ENCODE results near the gene BMPR1A.
A peak's percentile ranks its signal among the peaks of the same experiment; 100 is the strongest.

Gene BMPR1A

DNA sequence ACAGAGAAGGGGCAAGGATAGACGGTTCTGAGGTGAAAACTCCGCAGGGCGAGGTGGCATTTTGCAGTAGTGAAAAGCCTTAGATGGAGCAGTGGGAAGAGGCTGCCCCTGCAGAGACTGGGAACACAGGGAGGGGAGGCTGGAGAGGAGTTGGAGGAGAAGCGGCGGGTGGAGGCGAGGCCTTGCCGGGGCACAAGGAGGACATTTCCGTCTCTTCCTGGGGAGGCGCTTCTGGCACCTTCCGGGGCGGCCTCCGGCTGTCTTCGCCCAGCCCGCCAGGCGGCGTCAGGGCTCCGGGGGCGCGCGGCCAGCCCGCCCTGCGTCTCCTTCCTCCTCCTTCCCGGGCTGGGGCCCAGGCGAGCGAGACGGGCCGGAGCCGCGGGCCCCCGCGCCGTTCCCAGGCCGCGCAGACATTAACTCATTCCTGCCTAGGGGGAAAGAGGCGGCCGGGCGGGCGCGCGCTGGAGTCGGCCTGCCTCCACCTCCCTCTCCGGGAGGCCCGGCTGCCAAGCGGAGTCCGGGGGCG lies 45.4 kb upstream of the BMPR1A start:
- in situ Hi-C loops (cut with MboI; ENCODE audit: low pct_unique_long_range_greater_than_20kb, low sequenced_read_pairs, unreplicated experiment) = loop anchor here (5.0 to 10.0 kb wide), 2 partner anchors 54 to 181 kb away; no protein-coding TSS in a partner anchor
- TF ChIP-seq, protein P1, sequence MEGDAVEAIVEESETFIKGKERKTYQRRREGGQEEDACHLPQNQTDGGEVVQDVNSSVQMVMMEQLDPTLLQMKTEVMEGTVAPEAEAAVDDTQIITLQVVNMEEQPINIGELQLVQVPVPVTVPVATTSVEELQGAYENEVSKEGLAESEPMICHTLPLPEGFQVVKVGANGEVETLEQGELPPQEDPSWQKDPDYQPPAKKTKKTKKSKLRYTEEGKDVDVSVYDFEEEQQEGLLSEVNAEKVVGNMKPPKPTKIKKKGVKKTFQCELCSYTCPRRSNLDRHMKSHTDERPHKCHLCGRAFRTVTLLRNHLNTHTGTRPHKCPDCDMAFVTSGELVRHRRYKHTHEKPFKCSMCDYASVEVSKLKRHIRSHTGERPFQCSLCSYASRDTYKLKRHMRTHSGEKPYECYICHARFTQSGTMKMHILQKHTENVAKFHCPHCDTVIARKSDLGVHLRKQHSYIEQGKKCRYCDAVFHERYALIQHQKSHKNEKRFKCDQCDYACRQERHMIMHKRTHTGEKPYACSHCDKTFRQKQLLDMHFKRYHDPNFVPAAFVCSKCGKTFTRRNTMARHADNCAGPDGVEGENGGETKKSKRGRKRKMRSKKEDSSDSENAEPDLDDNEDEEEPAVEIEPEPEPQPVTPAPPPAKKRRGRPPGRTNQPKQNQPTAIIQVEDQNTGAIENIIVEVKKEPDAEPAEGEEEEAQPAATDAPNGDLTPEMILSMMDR (IDR thresholded peaks at IDR 0.05; ENCODE audit: extremely low read depth, insufficient read depth, missing control alignments) = peak; percentile 94
- peak; percentile 96 for DNase-seq (ENCODE audit: low spot score)

DNA sequence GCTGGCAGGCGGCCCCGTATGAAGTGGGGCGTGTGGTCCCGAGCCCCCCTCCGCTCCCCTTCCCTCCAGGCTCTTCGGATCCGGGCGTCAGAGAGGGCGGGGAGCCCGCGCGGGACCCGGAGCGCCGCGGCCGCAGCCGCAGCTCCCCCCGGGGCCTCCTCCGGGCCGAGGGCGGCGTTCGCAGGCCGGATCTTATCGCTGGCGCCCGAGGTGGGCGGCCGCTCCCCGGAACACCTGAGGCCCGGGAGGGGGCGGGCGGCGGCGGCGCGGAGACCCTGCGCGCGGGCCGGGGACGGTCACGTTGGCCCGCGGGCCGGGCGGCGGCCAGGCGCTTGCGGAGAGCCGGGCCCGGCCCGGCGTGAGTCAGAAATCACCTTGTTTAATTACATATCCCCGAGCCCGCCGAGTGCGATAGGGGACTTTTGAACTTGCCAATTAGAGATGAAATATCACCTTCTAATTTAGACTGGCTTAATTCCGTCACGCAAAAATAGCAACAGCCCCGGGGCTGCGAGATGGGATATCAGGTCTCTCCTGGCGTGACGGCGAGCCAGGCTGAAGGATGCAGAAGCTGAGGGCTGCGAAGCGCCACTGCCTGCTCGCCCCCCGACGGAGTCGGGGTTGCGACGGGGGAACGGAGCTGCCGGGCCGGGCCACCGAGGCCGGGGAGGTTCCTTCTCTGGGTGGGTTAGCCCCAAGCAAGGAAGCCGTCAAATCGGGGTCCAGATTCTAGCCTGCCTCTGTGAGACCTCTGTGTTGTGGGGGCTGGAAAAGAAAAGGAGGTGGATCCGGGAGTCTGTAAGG lies 44.7 kb upstream of the BMPR1A start:
- in situ Hi-C loops (cut with MboI; ENCODE audit: low pct_unique_long_range_greater_than_20kb, low sequenced_read_pairs, unreplicated experiment) = loop anchor here (5.0 to 10.0 kb wide), 2 partner anchors 53 to 181 kb away; no protein-coding TSS in a partner anchor
- TF ChIP-seq, protein P1 (IDR thresholded peaks at IDR 0.05; ENCODE audit: extremely low read depth, insufficient read depth, missing control alignments) = no peak
- DNase-seq (ENCODE audit: low spot score) = peak; percentile 89

DNA sequence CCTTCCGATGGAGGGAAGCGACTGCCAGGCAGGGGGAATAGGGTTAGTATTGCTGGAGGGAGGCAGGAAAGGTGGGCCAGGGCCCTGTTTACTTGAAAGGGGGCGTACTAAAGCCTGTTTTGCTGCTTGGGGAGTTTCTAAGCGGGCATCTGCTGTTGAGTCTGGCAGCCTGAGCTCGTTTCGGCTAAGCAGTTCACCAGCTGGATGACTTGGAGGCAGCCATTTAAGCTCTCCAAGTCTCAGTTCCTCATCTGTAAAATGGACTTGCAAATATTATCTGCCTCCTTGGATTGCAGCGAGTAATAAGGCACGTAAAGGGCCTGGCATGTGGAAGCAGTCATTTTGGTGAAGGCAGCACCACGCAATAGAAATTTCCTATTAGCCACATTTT lies 44.1 kb upstream of the BMPR1A start:
- TF ChIP-seq, protein P1 (IDR thresholded peaks at IDR 0.05; ENCODE audit: extremely low read depth, insufficient read depth, missing control alignments) = no peak
- DNase-seq (ENCODE audit: low spot score) = peak; percentile 88
- in situ Hi-C loops (cut with MboI; ENCODE audit: low pct_unique_long_range_greater_than_20kb, low sequenced_read_pairs, unreplicated experiment) = loop anchor here (5.0 to 10.0 kb wide), 2 partner anchors 52 to 180 kb away; no protein-coding TSS in a partner anchor

DNA sequence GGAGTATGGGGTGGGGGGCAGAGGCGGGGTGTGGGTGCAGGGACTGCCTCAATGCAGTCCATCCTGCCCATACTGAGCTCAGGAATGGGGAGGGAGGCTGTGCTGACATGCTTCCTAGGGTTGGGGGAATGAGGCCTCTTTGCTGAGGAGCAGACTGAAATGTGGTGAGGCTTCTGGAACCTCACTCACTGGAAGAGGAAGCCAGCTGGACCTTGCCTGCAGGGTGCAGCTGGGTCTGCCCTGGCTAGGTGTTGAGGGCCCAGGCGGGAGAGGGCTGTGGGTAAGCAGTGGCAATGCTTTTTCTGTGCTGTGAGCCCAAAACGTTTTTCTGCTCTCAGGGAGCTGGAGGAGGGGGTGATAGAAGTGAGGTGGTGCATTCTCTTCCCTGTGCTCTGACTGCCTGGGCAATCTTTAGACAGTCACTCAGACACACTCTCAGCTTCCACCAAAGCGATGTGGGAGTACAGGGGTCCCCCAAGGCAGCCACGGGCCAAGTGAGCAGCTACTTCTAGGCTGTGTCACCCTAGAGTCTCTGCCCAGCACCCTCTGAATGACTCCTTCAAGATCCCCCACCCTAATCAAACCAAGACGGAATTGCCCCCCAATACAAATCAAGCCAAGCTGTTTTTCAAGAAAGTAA lies 41.1 kb upstream of the BMPR1A start:
- DNase-seq (ENCODE audit: low spot score) = peak; percentile 4
- in situ Hi-C loops (cut with MboI; ENCODE audit: low pct_unique_long_range_greater_than_20kb, low sequenced_read_pairs, unreplicated experiment) = loop anchor here (10.0 kb wide), 1 partner anchor 50 kb away; no protein-coding TSS in a partner anchor
- TF ChIP-seq, protein P1 (IDR thresholded peaks at IDR 0.05; ENCODE audit: extremely low read depth, insufficient read depth, missing control alignments) = no peak

DNA sequence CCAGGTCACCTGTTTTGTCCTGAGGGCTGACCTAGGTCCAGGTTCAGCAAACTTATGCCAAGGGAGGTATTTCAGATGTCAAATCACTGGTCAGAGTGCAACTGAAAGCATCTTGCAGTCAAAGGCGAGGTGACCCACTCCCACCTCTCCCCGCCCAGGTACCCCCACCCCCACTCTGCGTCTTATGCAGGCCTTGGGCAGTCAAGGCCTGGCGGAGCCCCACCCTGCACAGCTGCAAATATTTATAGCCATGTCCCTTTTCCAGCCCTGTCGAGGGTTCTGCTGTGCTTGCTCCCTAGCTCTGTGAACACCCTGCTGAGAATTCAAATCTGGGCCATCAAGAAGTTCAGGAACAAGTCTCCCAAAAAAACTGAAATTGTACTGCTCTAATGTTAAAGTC lies 40.6 kb upstream of the BMPR1A start:
- no peak for DNase-seq (ENCODE audit: low spot score)
- TF ChIP-seq, protein P1 (IDR thresholded peaks at IDR 0.05; ENCODE audit: extremely low read depth, insufficient read depth, missing control alignments) = no peak
- in situ Hi-C loops (cut with MboI; ENCODE audit: low pct_unique_long_range_greater_than_20kb, low sequenced_read_pairs, unreplicated experiment) = loop anchor here (10.0 kb wide), 1 partner anchor 49 kb away; no protein-coding TSS in a partner anchor

DNA sequence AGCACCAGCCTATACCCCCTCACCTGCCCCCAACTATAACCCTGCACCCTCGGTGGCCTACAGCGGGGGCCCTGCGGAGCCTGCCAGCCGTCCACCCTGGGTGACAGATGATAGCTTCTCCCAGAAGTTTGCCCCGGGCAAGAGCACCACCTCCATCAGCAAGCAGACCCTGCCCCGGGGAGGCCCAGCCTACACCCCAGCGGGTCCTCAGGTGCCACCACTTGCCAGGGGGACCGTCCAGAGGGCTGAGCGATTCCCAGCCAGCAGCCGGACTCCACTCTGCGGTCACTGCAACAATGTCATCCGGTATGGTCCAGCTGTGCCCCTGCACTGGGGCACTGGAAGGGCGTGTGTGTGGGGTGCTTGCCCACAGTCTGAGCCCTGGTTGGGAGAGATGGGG lies 40.0 kb upstream of the BMPR1A start:
- no peak for DNase-seq (ENCODE audit: low spot score)
- TF ChIP-seq, protein P1 (IDR thresholded peaks at IDR 0.05; ENCODE audit: extremely low read depth, insufficient read depth, missing control alignments) = no peak
- in situ Hi-C loops (cut with MboI; ENCODE audit: low pct_unique_long_range_greater_than_20kb, low sequenced_read_pairs, unreplicated experiment) = loop anchor here (10.0 kb wide), 1 partner anchor 48 kb away; no protein-coding TSS in a partner anchor

Measured in GM13977 (cell line).